NCI-H510A treated with DMSO at 0.1 percent for 48 hours (cell line): ENCODE measurements around the gene PLEKHH2.
A peak's percentile ranks its signal among the peaks of the same experiment; 100 is the strongest.
"Not testable (repeated sequence)": the region's sequence is repeated elsewhere in the genome, so short reads cannot be mapped to it uniquely, and the experiment has no call there.

Experiments
- DNase-seq: peaks from one replicate; lab custom pipeline; 2025; lab: John Stamatoyannopoulos, UW

PLEKHH2 gene

GRCh38 chr2:43636621-43637020 is 439 bp upstream of the PLEKHH2 start:
- peak; percentile 81 for DNase-seq

GRCh38 chr2:43642363-43642762 is 5.3 kb downstream of the PLEKHH2 start:
- DNase-seq = no peak

GRCh38 chr2:43643680-43644079 is 6.6 kb downstream of the PLEKHH2 start:
- DNase-seq = no peak

- DNase-seq = no peak
Observed at GRCh38 chr2:43648994-43649701, 12.1 kb downstream of the PLEKHH2 start.

GRCh38 chr2:43653506-43653905 is 16.4 kb downstream of the PLEKHH2 start:
- no peak for DNase-seq

GRCh38 chr2:43657241-43657640 is 20.2 kb downstream of the PLEKHH2 start:
- no peak for DNase-seq

GRCh38 chr2:43675646-43676321 is 38.7 kb downstream of the PLEKHH2 start:
- DNase-seq = no peak

- DNase-seq = peak; percentile 53
Observed at GRCh38 chr2:43676322-43677050, 39.4 kb downstream of the PLEKHH2 start, which contains the start of gene C1GALT1C1L. C1GALT1C1L (minus strand) TSS chr2:43676429; CDS start chr2:43676322, 107 bp downstream.

- DNase-seq = not testable (repeated sequence)
Observed at GRCh38 chr2:43677783-43678182, 40.7 kb downstream of the PLEKHH2 start.

- DNase-seq = no peak
Observed at GRCh38 chr2:43685357-43685756, 48.3 kb downstream of the PLEKHH2 start.

GRCh38 chr2:43689999-43690398 is 52.9 kb downstream of the PLEKHH2 start:
- no peak for DNase-seq

GRCh38 chr2:43692428-43692994 is 55.5 kb downstream of the PLEKHH2 start:
- no peak for DNase-seq

GRCh38 chr2:43698140-43698539 is 61.1 kb downstream of the PLEKHH2 start:
- DNase-seq = not testable (repeated sequence)

GRCh38 chr2:43699761-43700160 is 62.7 kb downstream of the PLEKHH2 start:
- no peak for DNase-seq

GRCh38 chr2:43701111-43701510 is 64.1 kb downstream of the PLEKHH2 start:
- DNase-seq = no peak

GRCh38 chr2:43707255-43708015 is 70.4 kb downstream of the PLEKHH2 start:
- DNase-seq = no peak

GRCh38 chr2:43708178-43708577 is 71.1 kb downstream of the PLEKHH2 start:
- no peak for DNase-seq

GRCh38 chr2:43708891-43709290 is 71.8 kb downstream of the PLEKHH2 start:
- no peak for DNase-seq

GRCh38 chr2:43710866-43711265 is 73.8 kb downstream of the PLEKHH2 start:
- DNase-seq = no peak

GRCh38 chr2:43714164-43714563 is 77.1 kb downstream of the PLEKHH2 start:
- DNase-seq = no peak

- DNase-seq = no peak
Observed at GRCh38 chr2:43715300-43716098, 78.4 kb downstream of the PLEKHH2 start.
